MCF 10A (cell line): ENCODE measurements around the gene PCDHA7. TPM values are rescaled to one million over a fixed set of nuclear protein-coding genes. Genes with fewer than 3 reads are reported as not detected.
"Not testable (repeated sequence)": the region's sequence is repeated elsewhere in the genome, so short reads cannot be mapped to it uniquely, and the experiment has no call there.

Source experiments
- BruUV-seq: library from RNA; stranded (reverse); fragments of 400-500 nt; replicated peaks from 2 replicates; lab custom pipeline; 2021; lab: Mats Ljungman, UMichigan
- CTCF ChIA-PET: fragments of 300-600 bp; sonication (Branson Sonifier 250); formaldehyde crosslinking; extraction: SDS; loops from one replicate; lab custom pipeline; 2021; ENCODE audit warnings: antibody characterized with exemption, inconsistent platforms; lab: Yijun Ruan, JAX
- POLR2A ChIA-PET: fragments of 300-600, 350-650 bp; sonication (Branson Sonifier 250); formaldehyde crosslinking; extraction: SDS; loops from one replicate; lab custom pipeline; 2020; ENCODE audit warnings: antibody characterized with exemption, inconsistent platforms; lab: Yijun Ruan, JAX
- DNase-seq: peaks from one replicate; pipeline ENCODE4 v3.0.0-alpha.2; 2018; ENCODE audit not compliant: unreplicated experiment
- H3K27ac Mint-ChIP-seq: one replicate; pipeline ENCODE4 v1.8.0; 2022; ENCODE audit warnings: mild to moderate bottlenecking, low read depth, mixed read lengths; ENCODE audit not compliant: unreplicated experiment
- H3K27me3 Mint-ChIP-seq: one replicate; pipeline ENCODE4 v1.8.0; 2022; ENCODE audit warnings: mixed read lengths; ENCODE audit not compliant: insufficient read depth, unreplicated experiment
- H3K36me3 Mint-ChIP-seq: one replicate; pipeline ENCODE4 v1.8.0; 2022; ENCODE audit warnings: mild to moderate bottlenecking, moderate library complexity, mixed read lengths; ENCODE audit not compliant: insufficient read depth, unreplicated experiment
- H3K4me1 Mint-ChIP-seq: one replicate; pipeline ENCODE4 v1.8.0; 2022; ENCODE audit warnings: mixed read lengths; ENCODE audit not compliant: insufficient read depth, unreplicated experiment
- H3K4me3 Mint-ChIP-seq: one replicate; pipeline ENCODE4 v1.8.0; 2022; ENCODE audit warnings: mild to moderate bottlenecking, moderate library complexity, mixed read lengths; ENCODE audit not compliant: unreplicated experiment
- H3K9me3 Mint-ChIP-seq: one replicate; pipeline ENCODE4 v1.8.0; 2022; ENCODE audit warnings: mixed read lengths; ENCODE audit not compliant: unreplicated experiment
- CTCF ChIP-seq: fragments of 200-600 bp; IDR thresholded peaks from one replicate; pipeline ENCODE4 v1.8.0; 2022; ENCODE audit warnings: antibody characterized with exemption, mild to moderate bottlenecking; ENCODE audit not compliant: unreplicated experiment
- intact Hi-C: fragments of 100-400 bp; cut with micrococcal nuclease; formaldehyde crosslinking; loops from 2 replicates; pipeline ENCODE4 v1.14.1; 2022
- total RNA-seq: library from RNA; stranded (reverse); gene quantifications from 2 replicates; pipeline ENCODE4 v1.2.3, GENCODE V29; 2022

PCDHA7 gene
- total RNA-seq, 1 experiment from 2014 or later = 0.40 TPM

DNA sequence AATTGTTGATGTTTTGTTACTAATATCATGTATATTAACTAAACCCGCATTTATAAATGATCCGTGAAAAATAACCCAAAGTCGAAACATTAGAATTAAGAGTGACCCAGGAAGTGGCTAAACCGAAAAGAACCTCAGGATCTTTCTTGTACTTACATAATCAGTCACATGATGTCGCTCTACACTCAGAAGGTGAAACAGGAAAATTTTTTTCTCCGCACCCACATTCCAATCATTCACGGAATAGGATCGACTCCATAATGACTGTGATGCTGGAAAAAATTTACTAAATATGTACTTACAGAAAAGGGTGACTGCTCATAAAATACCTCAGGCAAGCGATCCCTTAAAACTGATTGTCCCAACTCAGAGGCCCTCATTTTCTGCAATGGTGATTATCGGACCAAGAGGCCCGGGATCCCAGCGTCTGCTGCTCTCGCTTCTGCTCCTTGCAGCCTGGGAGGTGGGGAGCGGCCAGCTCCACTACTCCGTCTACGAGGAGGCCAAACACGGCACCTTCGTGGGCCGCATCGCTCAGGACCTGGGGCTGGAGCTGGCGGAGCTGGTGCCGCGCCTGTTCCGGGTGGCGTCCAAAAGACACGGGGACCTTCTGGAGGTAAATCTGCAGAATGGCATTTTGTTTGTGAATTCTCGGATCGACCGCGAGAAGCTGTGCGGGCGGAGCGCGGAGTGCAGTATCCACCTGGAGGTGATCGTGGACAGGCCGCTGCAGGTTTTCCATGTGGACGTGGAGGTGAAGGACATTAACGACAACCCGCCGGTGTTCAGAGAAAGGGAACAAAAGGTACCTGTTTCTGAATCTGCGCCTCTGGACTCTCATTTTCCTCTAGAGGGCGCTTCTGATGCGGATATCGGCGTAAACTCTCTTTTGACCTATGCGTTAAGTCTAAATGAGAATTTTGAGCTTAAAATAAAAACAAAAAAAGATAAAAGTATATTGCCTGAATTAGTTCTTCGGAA is 41.3 kb downstream of the PCDHA7 start, which contains the start of gene PCDHA12:
PCDHA12 (plus strand) TSS at position 224 of the 981 bp plus-strand sequence; CDS start at position 389, 165 bp downstream.
- Mint-ChIP-seq H3K27me3 (no peaks in the 10 kb centered on the region), H3K27ac (peak within 1 kb of the TSS; percentile 92), H3K4me3 (peak within 1 kb of the TSS; percentile 86), H3K4me1 (peaks cover 4% of the 10 kb centered on the region), H3K36me3 (peaks cover 12% of the 10 kb centered on the region), H3K9me3 (peaks cover 11% of the 10 kb centered on the region)
- intact Hi-C loops = loop anchor here (1.0 kb wide), 3 partner anchors 51 to 165 kb away; partner anchors contain the start of gene PCDHAC1
- POLR2A ChIA-PET = interaction anchor here (0.6 to 4.6 kb wide), 26 partner anchors 13 to 421 kb away, joined by 3 to 179 read pairs (median 4); partner anchors contain the start of genes HARS1, HARS2, IK and NDUFA2
- DNase-seq = peak; percentile 76
- CTCF ChIA-PET = interaction anchor here (0.6 to 5.9 kb wide), 63 partner anchors 9 to 1831 kb away, joined by 3 to 121 read pairs (median 4); partner anchors contain the start of genes HARS1, HARS2, PCDHA10 and PCDHA5
- TSS peak; percentile 79 for BruUV-seq
- peak; percentile 68 for TF ChIP-seq CTCF

DNA sequence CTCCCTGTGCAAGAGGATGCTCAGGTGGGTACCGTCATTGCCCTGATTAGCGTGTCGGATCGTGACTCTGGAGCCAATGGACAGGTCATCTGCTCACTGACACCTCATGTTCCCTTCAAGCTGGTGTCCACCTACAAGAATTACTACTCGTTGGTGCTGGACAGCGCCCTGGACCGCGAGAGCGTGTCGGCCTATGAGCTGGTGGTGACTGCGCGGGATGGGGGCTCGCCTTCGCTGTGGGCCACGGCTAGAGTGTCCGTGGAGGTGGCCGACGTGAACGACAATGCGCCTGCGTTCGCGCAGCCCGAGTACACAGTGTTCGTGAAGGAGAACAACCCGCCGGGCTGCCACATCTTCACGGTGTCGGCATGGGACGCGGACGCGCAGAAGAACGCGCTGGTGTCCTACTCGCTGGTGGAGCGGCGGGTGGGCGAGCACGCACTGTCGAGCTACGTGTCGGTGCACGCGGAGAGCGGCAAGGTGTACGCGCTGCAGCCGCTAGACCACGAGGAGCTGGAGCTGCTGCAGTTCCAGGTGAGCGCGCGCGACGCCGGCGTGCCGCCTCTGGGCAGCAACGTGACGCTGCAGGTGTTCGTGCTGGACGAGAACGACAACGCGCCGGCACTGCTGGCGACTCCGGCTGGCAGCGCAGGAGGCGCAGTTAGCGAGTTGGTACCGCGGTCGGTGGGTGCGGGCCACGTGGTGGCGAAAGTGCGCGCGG is 42.6 kb downstream of the PCDHA7 start:
- H3K4me3 Mint-ChIP-seq = peak overlapping the region; percentile 86
- ChIA-PET POLR2A (interaction anchor here (0.9 to 4.6 kb wide), 4 partner anchors 12 to 164 kb away, joined by 5 to 179 read pairs (median 33); partner anchors contain the start of gene PCDHAC1), CTCF (interaction anchor here (1.1 to 5.9 kb wide), 12 partner anchors 11 to 186 kb away, joined by 3 to 121 read pairs (median 13); partner anchors contain the start of genes HARS1, HARS2, PCDHA10 and PCDHAC1)
- H3K4me1 Mint-ChIP-seq, H3K27ac Mint-ChIP-seq, BruUV-seq, H3K27me3 Mint-ChIP-seq, DNase-seq, intact Hi-C loops: not testable (repeated sequence)
- H3K36me3 Mint-ChIP-seq = peaks cover 17% of the 10 kb centered on the region
- H3K9me3 Mint-ChIP-seq = peaks cover 17% of the 10 kb centered on the region

DNA sequence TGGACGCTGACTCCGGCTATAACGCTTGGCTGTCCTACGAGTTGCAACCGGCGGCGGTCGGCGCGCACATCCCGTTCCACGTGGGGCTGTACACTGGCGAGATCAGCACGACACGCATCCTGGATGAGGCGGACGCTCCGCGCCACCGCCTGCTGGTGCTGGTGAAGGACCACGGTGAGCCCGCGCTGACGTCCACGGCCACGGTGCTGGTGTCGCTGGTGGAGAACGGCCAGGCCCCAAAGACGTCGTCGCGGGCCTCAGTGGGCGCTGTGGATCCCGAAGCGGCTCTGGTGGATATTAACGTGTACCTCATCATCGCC is 43.2 kb downstream of the PCDHA7 start:
- Mint-ChIP-seq H3K27me3 (no peaks in the 10 kb centered on the region), H3K4me3 (no peak overlapping the region), H3K4me1 (peaks cover 4% of the 10 kb centered on the region), H3K27ac (no peak overlapping the region), H3K36me3 (peaks cover 18% of the 10 kb centered on the region), H3K9me3 (peaks cover 17% of the 10 kb centered on the region)
- ChIA-PET CTCF (interaction anchor here (3.7 to 5.9 kb wide), 3 partner anchors 48 to 164 kb away, joined by 45 to 121 read pairs (median 80); partner anchors contain the start of gene PCDHAC1), POLR2A (interaction anchor here (0.9 kb wide), 1 partner anchor 125 kb away, joined by 5 read pairs; no protein-coding TSS in a partner anchor)
- TF ChIP-seq CTCF = no peak
- no peak for DNase-seq
- BruUV-seq = no TSS peak
- intact Hi-C loops = no loop called here

GRCh38 chr5:140881889-140882590 is 48.0 kb downstream of the PCDHA7 start, which contains the start of gene PCDHA13:
TSS of gene PCDHA13 (plus strand) at chr5:140882124. CDS start at chr5:140882269, 145 bp downstream.
- Mint-ChIP-seq H3K4me1 (no peaks in the 10 kb centered on the region), H3K27ac (no peak within 1 kb of the TSS), H3K4me3 (no peak within 1 kb of the TSS), H3K27me3 (no peaks in the 10 kb centered on the region), H3K36me3 (peaks cover 6% of the 10 kb centered on the region), H3K9me3 (peaks cover 17% of the 10 kb centered on the region)
- no peak for TF ChIP-seq CTCF
- DNase-seq = no peak
- BruUV-seq = no TSS peak
- intact Hi-C loops = no loop called here
- CTCF ChIA-PET = interaction anchor here (0.8 to 1.6 kb wide), 3 partner anchors 45 to 152 kb away, joined by 3 to 4 read pairs (median 3); no protein-coding TSS in a partner anchor
- POLR2A ChIA-PET = interaction anchor here (2.2 kb wide), 1 partner anchor 11 kb away, joined by 12 read pairs; no protein-coding TSS in a partner anchor
